Common myeloid progenitor, CD34-positive (primary cell): ENCODE data around the gene ALDH9A1.

Source experiments
- CTCF ChIA-PET: fragments of 350-600 bp; sonication (Branson Sonifier 250); formaldehyde crosslinking; loops from one replicate; lab custom pipeline; 2021; ENCODE audit warnings: antibody characterized with exemption; lab: Charles Lee
- POLR2A ChIA-PET: fragments of 350-600 bp; sonication (Branson Sonifier 250); formaldehyde crosslinking; loops from one replicate; lab custom pipeline; 2021; ENCODE audit warnings: antibody characterized with exemption; lab: Charles Lee
- DNase-seq, 3 donors: peaks; one replicate each; pipeline versions ENCODE4 v3.0.0 to v3.0.0-alpha.2; 2013
- H3K27ac ChIP-seq, 2 experiments: 1 replicate in 1 of 2; 2 replicates in 1 of 2; pipeline ENCODE4 v1.7.0; 2013; ENCODE audit warnings: inconsistent platforms in 2 of 2, low read length in 2 of 2, mild to moderate bottlenecking in 2 of 2, low read depth in 1 of 2, moderate library complexity in 1 of 2; ENCODE audit not compliant: severe bottlenecking in 2 of 2, insufficient read depth in 1 of 2, poor library complexity in 1 of 2
- H3K27me3 ChIP-seq, 5 experiments: replicated peaks in 2 of 5; 1 replicate in 3 of 5; 2 replicates in 2 of 5; pipeline versions ENCODE4 v1.6.1 to v1.7.0; 2013; ENCODE audit warnings: low read length in 4 of 5, mild to moderate bottlenecking in 2 of 5, moderate library complexity in 2 of 5, inconsistent platforms in 1 of 5; ENCODE audit not compliant: insufficient read depth in 5 of 5, control insufficient read depth in 4 of 5
- H3K36me3 ChIP-seq, 4 experiments: 1 replicate in 2 of 4; 2 replicates in 2 of 4; pipeline versions ENCODE4 v1.6.1 to v1.7.0; 2013; ENCODE audit warnings: low read length in 3 of 4, control low read depth in 1 of 4, mild to moderate bottlenecking in 1 of 4; ENCODE audit not compliant: control insufficient read depth in 4 of 4, insufficient read depth in 4 of 4
- H3K4me1 ChIP-seq, 4 experiments: 1 replicate in 3 of 4; 2 replicates in 1 of 4; pipeline versions ENCODE4 v1.6.1 to v1.7.1; 2013; ENCODE audit warnings: low read length in 3 of 4, mild to moderate bottlenecking in 3 of 4, control low read depth in 1 of 4, inconsistent platforms in 1 of 4, moderate library complexity in 1 of 4; ENCODE audit not compliant: control insufficient read depth in 4 of 4, insufficient read depth in 4 of 4; ENCODE audit errors: control extremely low read depth in 1 of 4
- H3K4me3 ChIP-seq, 7 experiments: 1 replicate in 4 of 7; 2 replicates in 3 of 7; pipeline versions ENCODE4 v1.5.1 to v1.7.0; 2013; ENCODE audit warnings: mild to moderate bottlenecking in 7 of 7, low read length in 6 of 7, moderate library complexity in 6 of 7, inconsistent platforms in 2 of 7, low read depth in 2 of 7, control low read depth in 1 of 7; ENCODE audit not compliant: insufficient read depth in 4 of 7, control insufficient read depth in 1 of 7; ENCODE audit errors: extremely low read depth in 1 of 7
- H3K9me3 ChIP-seq, 5 experiments: 1 replicate in 4 of 5; 2 replicates in 1 of 5; pipeline versions ENCODE4 v1.6.1 to v1.7.1; 2013; ENCODE audit warnings: low read length in 4 of 5, mild to moderate bottlenecking in 2 of 5, inconsistent platforms in 1 of 5, low read depth in 1 of 5, moderate library complexity in 1 of 5; ENCODE audit not compliant: control insufficient read depth in 4 of 5, insufficient read depth in 2 of 5; ENCODE audit errors: control extremely low read depth in 1 of 5
- WGBS: methylation state at CpG from one replicate; pipeline ENCODE4 v1.1.5; 2013; ENCODE audit not compliant: insufficient coverage; 5-methylcytosine and 5-hydroxymethylcytosine counted together

Gene ALDH9A1

GRCh38 chr1:165629848-165630628 lies 68.3 kb downstream of the ALDH9A1 start:
- 4% methylated on average over 10 of the region's 26 CpGs for WGBS
- POLR2A ChIA-PET = no interaction called here
- H3K4me3 ChIP-seq = peak overlapping the region; percentile 86 to 99 (median 93)
- H3K36me3 ChIP-seq = no peaks in the 10 kb centered on the region
- H3K27me3 ChIP-seq = no peaks in the 10 kb centered on the region
- no peaks in the 10 kb centered on the region for H3K9me3 ChIP-seq
- peak overlapping the region; percentile 44 to 84 for H3K27ac ChIP-seq
- DNase-seq = peak in 1 of 3 donors; percentile 4
- CTCF ChIA-PET = interaction anchor here (1.3 kb wide), 1 partner anchor 67 kb away, joined by 5 read pairs; no protein-coding TSS in a partner anchor
- H3K4me1 ChIP-seq = peaks cover 14 to 27% (median 21%) of the 10 kb centered on the region in 4 experiments

- Histone ChIP-seq H3K4me1 (peaks cover 14 to 27% (median 21%) of the 10 kb centered on the region in 4 experiments), H3K27me3 (no peaks in the 10 kb centered on the region), H3K9me3 (no peaks in the 10 kb centered on the region), H3K4me3 (no peak overlapping the region), H3K36me3 (no peaks in the 10 kb centered on the region), H3K27ac (no peak overlapping the region)
- 94% methylated on average over 2 of the region's 3 CpGs for WGBS
- ChIA-PET CTCF (no interaction called here), POLR2A (no interaction called here)
- DNase-seq = no peak
These were observed 69.2 kb downstream of the ALDH9A1 start for GRCh38 chr1:165629151-165629550.

- ChIA-PET POLR2A (no interaction called here), CTCF (no interaction called here)
- no peak for DNase-seq
- H3K4me3 ChIP-seq = no peak overlapping the region
- no peak overlapping the region for H3K27ac ChIP-seq
- no peaks in the 10 kb centered on the region for H3K27me3 ChIP-seq
- H3K9me3 ChIP-seq = no peaks in the 10 kb centered on the region
- peaks cover 14 to 27% (median 21%) of the 10 kb centered on the region in 4 experiments for H3K4me1 ChIP-seq
- H3K36me3 ChIP-seq = no peaks in the 10 kb centered on the region
- WGBS = 100% methylated on average over 5 of the region's 6 CpGs
These were observed 70.1 kb downstream of the ALDH9A1 start for GRCh38 chr1:165628147-165628822.

- CTCF ChIA-PET = interaction anchor here (1.5 kb wide), 1 partner anchor 24 kb away, joined by 3 read pairs; no protein-coding TSS in a partner anchor
- POLR2A ChIA-PET = no interaction called here
- no peaks in the 10 kb centered on the region for H3K27me3 ChIP-seq
- 97% methylated on average over 4 of the region's 4 CpGs for WGBS
- no peaks in the 10 kb centered on the region for H3K36me3 ChIP-seq
- no peaks in the 10 kb centered on the region for H3K9me3 ChIP-seq
- DNase-seq = no peak
- no peak overlapping the region for H3K4me3 ChIP-seq
- H3K4me1 ChIP-seq = peaks cover 0 to 5% (median 0%) of the 10 kb centered on the region in 4 experiments
- H3K27ac ChIP-seq = no peak overlapping the region
These were observed 73.9 kb downstream of the ALDH9A1 start for GRCh38 chr1:165624441-165624840.

- POLR2A ChIA-PET = no interaction called here
- no peak overlapping the region for H3K4me3 ChIP-seq
- no peaks in the 10 kb centered on the region for H3K9me3 ChIP-seq
- no peak overlapping the region for H3K27ac ChIP-seq
- H3K27me3 ChIP-seq = no peaks in the 10 kb centered on the region
- H3K36me3 ChIP-seq = no peaks in the 10 kb centered on the region
- CTCF ChIA-PET = interaction anchor here (1.5 kb wide), 1 partner anchor 23 kb away, joined by 3 read pairs; no protein-coding TSS in a partner anchor
- no peak for DNase-seq
- no peaks in the 10 kb centered on the region for H3K4me1 ChIP-seq
These were observed 74.7 kb downstream of the ALDH9A1 start for GRCh38 chr1:165623624-165624023.

GRCh38 chr1:165619647-165620151 lies 78.7 kb downstream of the ALDH9A1 start:
- CTCF ChIA-PET = interaction anchor here (1.2 kb wide), 1 partner anchor 9 kb away, joined by 4 read pairs; no protein-coding TSS in a partner anchor
- WGBS = 100% methylated on average over 1 of the region's 1 CpG
- POLR2A ChIA-PET = no interaction called here

More at GRCh38 chr1:165619647-165620151, 78.7 kb downstream of the ALDH9A1 start:
- Histone ChIP-seq H3K27me3 (peaks cover 0 to 3% (median 2%) of the 10 kb centered on the region in 5 experiments), H3K4me3 (no peak overlapping the region), H3K9me3 (peaks cover 0 to under 1% (median 0%) of the 10 kb centered on the region in 5 experiments), H3K4me1 (no peaks in the 10 kb centered on the region), H3K27ac (no peak overlapping the region), H3K36me3 (no peaks in the 10 kb centered on the region)
- DNase-seq = no peak
